HG03575 (cell line): ENCODE results near the gene NSA2.
"Not testable (repeated sequence)": the region's sequence is repeated elsewhere in the genome, so short reads cannot be mapped to it uniquely, and the experiment has no call there.

ENCODE experiments used
- ATAC-seq: cut with Tn5 transposase; IDR thresholded peaks from one replicate; pipeline ENCODE4 v1.9.1; 2021; ENCODE audit not compliant: unreplicated experiment, insufficient number of reproducible peaks, low FRiP score; ENCODE audit errors: extremely low read depth

NSA2 gene

DNA sequence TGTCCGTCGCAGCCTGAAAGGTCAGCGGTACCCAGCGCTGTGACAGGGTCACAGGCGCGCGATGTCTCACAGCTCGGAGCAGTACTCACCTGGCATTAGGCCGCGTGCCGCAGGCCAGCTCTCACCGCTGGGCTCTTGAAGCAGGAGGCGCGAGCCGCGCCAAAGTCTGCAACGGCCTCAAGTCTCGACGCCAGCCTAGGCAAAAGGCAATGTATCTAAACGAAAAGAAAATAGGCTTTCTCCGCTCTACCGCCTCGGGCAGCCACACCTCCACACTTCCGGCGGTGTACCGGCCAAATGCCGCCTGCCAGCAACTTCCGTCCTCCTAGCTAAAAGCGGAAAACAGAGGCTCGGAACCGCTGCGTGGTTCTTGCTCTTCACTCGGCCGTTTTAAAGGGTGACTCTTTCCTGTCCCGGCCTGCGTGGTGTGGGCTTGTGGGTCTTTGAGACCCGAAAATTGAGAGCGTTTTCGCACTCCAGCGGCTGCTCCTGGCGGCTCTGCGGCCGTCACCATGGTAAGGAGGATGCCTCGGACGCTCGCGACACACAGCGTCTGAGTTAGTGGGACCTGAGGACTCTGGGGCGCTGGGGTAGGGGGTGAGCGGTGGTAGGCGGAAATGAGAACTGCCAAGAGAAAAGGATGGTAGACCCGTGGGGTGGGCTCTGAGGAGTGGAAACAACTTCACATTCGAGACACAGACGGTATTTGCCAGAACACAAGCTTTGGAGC is at the start of gene NSA2, which contains the start of gene GFM2:
Gene NSA2 (plus strand): TSS at position 401 of the 730 bp plus-strand sequence. CDS start 112 bp downstream, at position 513.
Gene GFM2 (minus strand): TSS at position 269 of the 730 bp plus-strand sequence. CDS start 3,375 bp downstream, outside the sequence.
- ATAC-seq = peak; percentile 56

DNA sequence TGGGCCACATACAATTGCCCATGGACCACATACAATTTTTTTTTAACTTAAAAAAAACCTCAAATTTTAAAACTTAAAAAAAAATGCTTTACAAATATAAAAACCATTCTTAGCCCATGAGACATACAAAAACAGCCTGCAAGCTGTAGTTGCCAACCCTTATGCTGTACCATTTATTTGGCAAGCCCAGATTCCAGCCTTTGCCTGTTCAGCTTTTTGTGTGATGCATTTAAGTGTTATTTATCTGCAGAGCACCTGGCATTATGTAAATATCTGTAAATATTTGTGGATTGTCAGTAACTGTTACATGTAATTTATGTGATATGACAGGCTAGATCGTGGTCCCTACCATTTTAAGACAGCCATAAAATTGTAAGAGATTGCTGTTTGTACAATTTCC is 49.5 kb upstream of the NSA2 start:
- no peak for ATAC-seq

DNA sequence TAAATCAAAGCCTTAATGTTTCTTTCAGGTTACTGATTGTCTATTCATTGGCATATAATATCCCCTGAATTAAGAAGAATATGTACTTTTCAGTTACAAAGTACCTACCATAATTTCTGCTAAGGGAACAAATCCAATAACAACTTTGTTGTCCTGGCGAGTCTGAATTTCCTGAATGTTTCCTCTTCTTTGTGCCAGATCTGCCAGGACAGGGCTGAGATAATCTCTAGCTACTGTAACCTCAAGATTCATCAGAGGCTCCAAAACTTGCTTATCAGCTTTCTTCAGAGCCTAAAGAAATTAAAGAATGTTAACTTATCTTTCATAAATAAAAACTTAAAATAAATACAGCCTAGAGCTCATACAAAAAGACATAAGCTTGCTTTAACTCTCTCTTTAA is 44.8 kb upstream of the NSA2 start:
- no peak for ATAC-seq

DNA sequence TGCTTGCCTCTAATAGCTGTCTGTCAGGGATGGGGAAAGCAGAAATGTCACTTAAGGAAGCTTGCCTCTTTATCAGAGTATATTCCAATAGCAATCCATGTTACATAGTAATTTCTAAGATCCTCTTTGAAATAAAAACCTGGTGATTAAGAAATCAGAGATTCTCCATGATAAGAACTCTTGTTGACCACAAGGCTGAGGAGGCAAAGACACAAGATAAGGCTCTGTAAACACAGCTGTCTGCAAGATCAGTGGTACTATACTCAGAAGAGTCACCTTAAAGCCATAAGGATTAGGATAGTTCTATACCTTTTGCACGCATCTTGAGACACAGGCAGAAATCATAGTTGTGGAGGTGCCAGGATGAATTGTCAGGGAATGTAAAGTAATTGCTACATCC is 41.7 kb upstream of the NSA2 start:
- ATAC-seq = no peak

DNA sequence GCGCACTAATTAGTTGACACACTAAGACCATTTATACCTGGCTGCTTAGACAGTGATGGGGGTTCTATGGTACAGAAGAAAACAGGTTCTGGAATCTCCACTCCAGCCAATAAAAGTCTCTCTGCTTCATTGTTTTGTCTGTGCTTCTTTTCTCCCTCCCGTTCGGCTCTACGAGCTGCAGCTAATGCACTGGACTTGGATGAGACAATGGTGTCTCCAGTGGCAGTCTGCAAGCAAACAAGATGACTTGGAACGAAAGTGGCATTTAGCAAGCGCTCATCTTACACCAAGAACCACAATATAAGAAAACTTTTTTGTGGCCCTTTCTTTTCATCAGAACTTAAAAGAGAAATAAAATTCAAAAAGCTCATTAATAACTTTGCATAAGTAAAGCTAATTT is 30.3 kb upstream of the NSA2 start:
- no peak for ATAC-seq

DNA sequence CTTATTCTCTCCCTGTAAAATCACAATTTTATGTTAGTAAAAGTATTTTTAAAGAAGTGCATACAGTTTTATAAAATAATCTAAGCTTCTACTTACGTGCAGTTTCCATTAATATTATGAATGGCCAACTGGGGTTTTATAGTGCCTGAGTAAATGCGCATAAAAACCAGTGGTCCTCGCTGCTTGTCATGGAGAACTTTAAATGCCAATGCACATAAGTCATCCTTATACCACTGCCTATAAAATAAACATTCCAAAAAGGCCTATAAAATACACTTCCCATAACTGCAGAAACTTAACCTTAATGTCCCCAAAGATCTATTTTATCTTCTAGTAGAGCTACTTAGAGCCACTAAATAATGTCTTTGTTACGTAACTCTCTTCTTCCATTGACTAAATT is 28.6 kb upstream of the NSA2 start:
- ATAC-seq = no peak

DNA sequence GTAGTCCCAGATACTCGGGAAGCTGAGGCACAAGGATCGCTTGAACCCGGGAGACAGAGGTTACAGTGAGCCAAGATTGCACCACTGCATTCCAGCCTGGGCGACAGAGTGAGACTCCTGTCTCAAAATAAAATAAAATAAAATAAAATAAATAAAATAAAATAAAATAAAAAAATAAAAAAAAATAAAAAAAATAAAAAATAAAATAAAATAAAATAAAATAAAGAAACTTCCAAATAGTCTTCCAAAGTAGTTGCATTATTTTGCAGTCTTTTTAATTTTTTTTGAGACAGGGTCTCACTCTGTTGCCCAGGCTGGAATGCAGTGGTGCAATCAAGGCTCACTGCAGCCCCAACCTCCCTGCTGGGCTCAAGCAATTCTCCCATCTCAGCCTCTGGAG is 18.3 kb upstream of the NSA2 start:
- ATAC-seq = not testable (repeated sequence)

DNA sequence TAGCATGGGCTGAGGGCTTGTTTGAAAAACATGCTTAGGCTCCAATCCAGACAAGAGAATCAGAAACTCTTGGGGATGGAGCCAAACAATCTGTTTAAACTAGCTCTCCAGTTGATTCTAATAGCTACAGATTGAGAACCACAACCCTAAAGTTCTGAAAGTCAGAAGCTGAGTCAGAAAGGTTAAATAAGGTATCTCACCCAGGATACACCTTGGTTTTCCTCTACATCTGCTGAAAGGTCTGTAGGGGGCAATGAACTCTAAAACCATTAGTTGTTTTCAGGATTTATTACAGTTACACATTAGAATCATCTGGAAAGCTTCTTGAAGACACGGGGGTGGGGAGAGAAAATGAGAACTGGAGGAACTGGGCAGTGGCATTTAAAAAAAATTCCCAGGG is 5.8 kb upstream of the NSA2 start:
- no peak for ATAC-seq

DNA sequence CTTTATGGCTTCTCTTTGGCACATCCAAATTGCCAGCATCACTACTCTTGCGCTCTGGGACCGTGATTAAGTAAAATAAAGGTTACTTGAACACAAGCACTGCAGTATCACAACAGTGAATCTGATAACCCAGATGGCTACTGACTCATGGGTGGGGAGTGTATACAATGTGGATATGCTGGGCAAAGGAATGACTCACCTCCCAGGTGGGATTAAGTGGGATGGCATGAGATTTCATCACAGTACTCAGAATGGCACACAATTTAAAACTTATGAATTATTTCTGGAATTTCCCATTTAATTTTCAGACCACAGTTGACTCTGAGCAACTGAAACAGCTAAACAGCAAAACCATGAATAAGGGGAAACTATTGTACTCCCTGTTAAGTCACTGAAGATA is 4.5 kb upstream of the NSA2 start:
- ATAC-seq = no peak

DNA sequence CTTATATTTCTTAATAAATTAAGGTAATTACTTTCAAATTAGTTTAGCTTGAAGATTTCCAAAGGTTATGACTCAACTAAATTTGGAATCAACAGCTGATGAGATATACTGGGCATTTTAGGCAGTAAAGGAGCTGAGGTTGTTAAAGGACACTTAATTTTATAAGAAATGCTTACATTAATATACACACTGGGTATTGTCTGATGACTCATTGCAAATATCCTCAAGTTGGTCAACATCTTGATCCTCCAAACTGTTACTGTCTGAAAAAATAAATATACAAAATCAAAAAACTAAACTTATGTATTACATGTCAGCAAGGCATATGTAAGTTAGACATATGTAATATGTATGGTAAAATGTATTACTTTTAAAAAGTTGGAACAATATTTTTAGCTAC is 3.5 kb upstream of the NSA2 start:
- no peak for ATAC-seq

DNA sequence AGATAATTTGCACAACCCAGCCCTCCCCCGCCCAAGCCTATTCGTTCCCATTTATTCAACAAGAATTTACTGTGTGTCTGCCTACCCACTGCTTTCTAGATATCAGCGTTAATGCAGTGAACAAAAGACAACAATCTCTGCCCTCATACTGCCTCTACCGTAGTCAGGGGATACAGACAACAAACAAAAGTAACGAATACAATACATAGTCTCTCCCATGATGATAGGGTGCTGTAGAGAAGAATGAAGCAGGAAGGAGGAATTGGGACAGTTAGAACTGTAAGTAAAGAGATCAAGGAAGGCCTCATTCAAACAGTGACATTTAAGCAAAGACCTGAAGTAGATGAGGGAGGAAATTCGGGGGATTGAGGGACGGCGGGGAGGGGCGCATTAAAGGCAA is 1.8 kb upstream of the NSA2 start:
- no peak for ATAC-seq

DNA sequence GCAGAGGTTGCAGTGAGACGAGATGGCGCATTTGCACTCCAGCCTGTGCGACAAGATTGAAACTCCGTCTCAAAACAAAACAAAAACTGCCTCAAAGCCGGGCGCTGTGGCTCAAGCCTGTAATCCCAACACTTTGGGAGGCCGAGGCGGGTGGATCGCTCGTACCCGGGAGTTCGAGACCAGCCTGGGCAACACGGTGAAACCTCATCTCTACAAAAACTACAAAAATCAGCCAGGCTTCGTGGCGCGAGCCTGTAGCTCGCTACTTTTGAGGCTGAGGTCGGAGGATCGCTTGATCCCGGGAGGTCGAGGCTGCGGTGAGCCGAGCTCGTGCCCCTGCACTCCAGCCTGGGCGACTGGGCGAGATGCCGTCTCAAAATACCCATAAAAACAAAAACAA is 1.1 kb upstream of the NSA2 start:
- ATAC-seq = no peak

DNA sequence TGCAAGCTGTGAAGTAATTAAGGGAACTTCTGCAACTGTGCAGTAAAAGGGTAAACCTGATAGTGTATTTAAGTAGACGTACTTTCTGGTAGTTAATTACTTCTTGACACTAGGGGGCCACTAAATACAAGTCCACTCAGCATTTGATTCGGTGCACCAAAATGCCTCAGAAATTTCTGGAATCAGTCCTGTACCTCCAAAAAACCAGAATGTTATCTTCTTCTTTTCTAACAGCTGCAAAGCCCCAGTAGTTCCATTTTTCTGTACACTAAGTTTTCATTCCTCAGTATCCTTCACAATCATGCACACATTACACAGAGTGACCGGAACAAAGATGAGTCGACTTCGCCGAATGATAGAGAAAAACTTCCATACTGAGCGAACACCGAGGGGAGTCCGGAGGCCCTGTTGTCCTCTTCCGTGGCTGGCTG is 616 bp upstream of the NSA2 start:
- ATAC-seq = no peak

DNA sequence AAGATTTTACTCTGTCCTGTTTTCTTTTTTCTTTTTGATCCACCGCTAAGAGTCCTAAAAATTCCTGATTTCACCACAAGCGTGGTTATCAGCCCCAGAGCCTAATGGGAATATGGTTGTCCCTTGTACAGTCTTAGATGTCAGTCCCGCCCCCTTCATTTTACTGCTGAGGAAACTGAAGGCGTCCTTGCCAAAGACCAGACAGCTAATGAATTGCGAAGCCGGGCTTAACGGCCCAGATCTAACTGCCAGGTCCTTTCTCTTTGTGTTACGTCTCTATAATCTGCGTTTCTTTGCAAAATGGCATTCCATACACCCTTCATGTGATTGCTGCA is 497 bp downstream of the NSA2 start:
- no peak for ATAC-seq

DNA sequence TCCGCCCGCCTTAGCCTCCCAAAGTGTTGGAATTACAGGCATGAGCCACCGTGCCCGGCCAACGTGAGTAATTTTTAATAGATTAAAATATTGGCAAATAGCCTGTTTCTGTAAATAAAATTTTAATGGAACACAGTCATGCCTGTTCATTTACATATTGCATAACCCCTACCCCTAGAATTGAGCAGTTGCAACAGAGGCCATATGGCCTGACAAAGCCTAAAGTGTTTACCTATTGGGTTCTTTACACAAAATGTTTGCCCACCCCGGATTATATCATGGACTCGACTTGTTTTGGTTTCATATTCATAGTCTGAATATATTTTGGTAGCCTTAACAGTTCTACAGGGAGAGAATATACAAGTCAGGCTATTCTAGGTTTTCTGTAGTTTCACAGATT is 5.3 kb downstream of the NSA2 start:
- ATAC-seq = no peak

DNA sequence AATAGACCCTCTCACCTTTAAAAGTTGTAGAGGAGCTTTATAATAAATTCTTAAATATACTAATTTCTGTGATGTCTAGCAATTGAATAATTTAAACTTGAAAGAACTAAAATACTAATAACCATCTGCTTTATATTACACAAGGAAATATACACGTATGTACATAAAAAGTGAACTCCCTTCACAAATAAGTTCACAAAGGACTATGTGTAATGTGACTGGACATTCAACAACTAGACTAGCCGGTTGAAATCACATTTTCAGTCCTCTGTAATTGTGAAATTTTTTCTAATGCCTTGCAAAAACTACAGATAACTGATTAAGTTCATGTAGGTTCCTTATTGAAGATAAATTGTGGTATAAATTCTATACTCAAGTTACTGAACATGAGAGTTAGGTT is 11.6 kb downstream of the NSA2 start:
- ATAC-seq = no peak

DNA sequence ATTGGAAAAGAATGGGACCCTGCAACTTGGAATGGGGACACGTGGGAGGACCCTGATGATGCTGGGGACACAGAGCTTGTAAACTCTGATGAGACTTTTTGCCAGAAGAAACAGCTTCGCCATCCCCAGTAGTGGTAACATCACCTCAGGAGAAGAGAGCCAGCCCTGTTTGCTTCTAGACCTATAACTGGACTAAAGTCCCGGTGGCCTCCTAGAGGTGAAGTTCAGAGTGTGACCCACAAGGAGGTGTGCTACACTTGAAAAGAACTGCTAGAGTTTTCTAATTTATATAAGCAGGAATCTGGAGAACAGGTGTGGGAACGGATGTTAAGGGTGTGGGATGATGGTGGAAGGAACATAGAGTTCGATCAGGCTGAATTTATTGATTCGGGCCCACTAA is 19.8 kb downstream of the NSA2 start:
- ATAC-seq = no peak

DNA sequence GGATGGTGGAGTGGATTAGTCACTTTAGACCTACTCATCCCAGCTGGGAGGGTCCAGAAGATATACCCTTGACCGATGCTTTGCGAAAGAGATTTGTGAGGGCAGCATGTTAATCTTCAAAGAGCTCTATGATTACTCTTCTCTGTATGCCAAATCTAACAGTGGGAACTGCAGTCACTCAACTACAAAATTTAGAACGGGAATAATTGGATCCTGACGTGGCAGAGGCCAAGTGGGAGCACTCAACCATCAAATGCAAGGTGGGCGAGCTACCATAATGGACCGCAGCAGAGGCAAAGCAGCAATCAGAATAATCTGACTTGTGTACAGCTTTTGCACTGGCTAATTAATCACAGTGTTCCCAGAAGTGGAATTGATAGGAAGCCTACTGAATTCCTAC is 20.4 kb downstream of the NSA2 start:
- ATAC-seq = no peak

DNA sequence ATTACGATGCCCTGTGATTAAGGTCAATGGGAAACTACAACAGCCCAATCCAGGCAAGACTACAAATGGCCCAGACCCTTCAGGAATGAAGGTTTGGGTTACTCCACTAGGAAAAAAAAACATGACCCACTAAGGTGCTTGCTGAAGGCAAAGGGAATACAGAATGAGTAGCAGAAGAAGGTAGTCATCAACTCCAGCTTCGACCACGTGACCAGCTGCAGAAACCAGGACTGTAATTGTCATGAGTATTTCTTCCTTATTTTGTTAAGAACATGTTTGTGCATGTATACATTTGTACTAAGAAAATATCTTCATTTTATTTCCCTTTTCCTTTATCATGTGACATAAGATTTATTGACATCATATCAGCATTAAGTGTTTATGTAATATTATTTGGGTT is 24.6 kb downstream of the NSA2 start:
- not testable (repeated sequence) for ATAC-seq

DNA sequence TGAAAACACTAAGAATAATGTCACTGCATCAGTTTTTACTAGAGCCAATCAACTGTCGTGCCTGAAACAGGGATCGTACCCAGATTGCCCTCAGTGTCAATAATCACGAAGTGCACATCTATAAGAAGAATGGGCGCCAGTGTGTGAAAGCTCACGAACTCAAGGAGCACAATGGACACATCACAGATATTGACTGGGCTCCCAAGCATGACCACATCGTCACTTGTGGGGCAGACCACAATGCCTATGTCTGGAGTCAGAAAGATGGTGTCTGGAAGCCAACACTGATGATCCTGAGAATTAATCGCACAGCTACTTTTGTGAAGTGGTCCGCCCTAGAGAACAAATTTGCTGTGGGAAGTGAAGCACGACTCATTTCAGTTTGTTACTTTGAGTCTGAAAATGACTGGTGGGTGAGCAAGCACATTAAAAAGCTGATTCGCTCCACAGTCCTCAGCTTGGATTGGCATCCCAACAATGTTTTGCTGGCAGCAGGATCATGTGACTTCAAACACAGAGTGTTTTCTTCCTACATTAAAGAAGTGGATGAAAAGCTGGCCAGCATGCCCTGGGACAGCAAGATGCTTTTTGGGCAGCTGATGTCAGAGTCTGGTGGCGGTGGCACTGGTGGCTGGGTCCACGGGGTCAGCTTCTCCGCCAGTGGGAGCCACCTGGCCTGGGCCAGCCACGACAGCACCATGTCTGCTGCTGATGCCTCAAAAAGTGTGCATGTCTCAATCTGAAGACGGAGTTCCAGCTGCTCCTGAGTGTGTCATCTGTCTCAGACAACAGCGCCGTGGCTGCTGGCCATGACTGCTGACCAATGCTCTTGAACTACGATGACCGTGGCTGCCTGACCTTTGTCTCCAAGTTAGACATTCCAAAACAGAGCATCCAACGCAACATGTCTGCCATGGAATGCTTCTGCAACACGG is 32.2 kb downstream of the NSA2 start:
- ATAC-seq = no peak
